A549 treated with Hydrocortisone at 1 μM for 4 hours (cell line): ENCODE data around the gene ZG16. TPM values are rescaled to one million over a fixed set of nuclear protein-coding genes. Genes with fewer than 3 reads are reported as not detected.

ENCODE experiments used
- total RNA-seq: library from RNA; stranded (reverse); fragments of 200-300 nt; extraction: Qiagen RNA extraction; gene quantifications from 5 replicates; pipeline ENCODE4 v1.2.3, GENCODE V29; 2022

Gene ZG16
- not detected in 5 replicates for total RNA-seq

GRCh38 chr16:29777576-29778350 is at the start of gene ZG16:
ZG16 (plus strand) TSS chr16:29778256; CDS start chr16:29779267, 1,011 bp downstream.

GRCh38 chr16:29745853-29746345 is 32.2 kb upstream of the ZG16 start, which contains the start of gene C16orf54:
C16orf54 (minus strand) TSS chr16:29745990; CDS start chr16:29744951, 1,039 bp downstream.

GRCh38 chr16:29790183-29790948 is 12.3 kb downstream of the ZG16 start, which contains the start of gene KIF22:
KIF22 (plus strand) TSS chr16:29790751; CDS start chr16:29790760, 9 bp downstream.

GRCh38 chr16:29806099-29806579 is 28.1 kb downstream of the ZG16 start, which contains the start of gene MAZ:
MAZ (plus strand) TSS chr16:29806529; CDS start chr16:29806702, 173 bp downstream.

GRCh38 chr16:29811896-29812665 is 34.0 kb downstream of the ZG16 start, which contains the start of gene PRRT2:
PRRT2 (plus strand) TSS chr16:29812193; CDS start chr16:29813055, 862 bp downstream.

GRCh38 chr16:29815793-29816693 is 38.0 kb downstream of the ZG16 start, which contains the start of gene PAGR1:
PAGR1 (plus strand) TSS chr16:29816152; CDS start chr16:29816526, 374 bp downstream.

GRCh38 chr16:29820271-29820701 is 42.2 kb downstream of the ZG16 start, which contains the start of gene MVP:
MVP (plus strand) TSS chr16:29820462; CDS start chr16:29830550, 10,088 bp downstream.

Other genes starting within 250 kb of the ZG16 start
- gene SPN, start 115.0 kb upstream of the ZG16 start, total RNA-seq, result 0.02 TPM in 1 of 5 replicates, not detected in the others
- 0.53 to 0.90 TPM (median 0.87 TPM) in 5 replicates for gene QPRT, start 99.1 kb upstream of the ZG16 start, total RNA-seq
- gene C16orf54, start 32.3 kb upstream of the ZG16 start, total RNA-seq, result not detected in 5 replicates
- gene KIF22, start 12.5 kb downstream of the ZG16 start, total RNA-seq, result 86.4 to 92.6 TPM (median 90.5 TPM) in 5 replicates
- 160 to 170 TPM (median 168 TPM) in 5 replicates for gene MAZ, start 28.3 kb downstream of the ZG16 start, total RNA-seq
- 0.26 to 0.52 TPM (median 0.31 TPM) in 5 replicates for gene PRRT2, start 33.9 kb downstream of the ZG16 start, total RNA-seq
- 38.6 to 43.2 TPM (median 40.7 TPM) in 5 replicates for gene PAGR1, start 37.9 kb downstream of the ZG16 start, total RNA-seq
- 131 to 146 TPM (median 140 TPM) in 5 replicates for gene MVP, start 42.2 kb downstream of the ZG16 start, total RNA-seq
- gene CDIPT, start 85.0 kb downstream of the ZG16 start, total RNA-seq, result 67.9 to 92.6 TPM (median 87.4 TPM) in 5 replicates
- gene SEZ6L2, start 121.3 kb downstream of the ZG16 start, total RNA-seq, result 18.2 to 22.4 TPM (median 20.4 TPM) in 5 replicates
- gene ASPHD1, start 122.2 kb downstream of the ZG16 start, total RNA-seq, result 15.8 to 26.9 TPM (median 23.3 TPM) in 5 replicates
- 12.0 to 15.5 TPM (median 13.9 TPM) in 5 replicates for gene KCTD13, start 148.0 kb downstream of the ZG16 start, total RNA-seq
- gene TMEM219, start 183.8 kb downstream of the ZG16 start, total RNA-seq, result 83.5 to 102 TPM (median 96.1 TPM) in 5 replicates
- 28.0 to 31.9 TPM (median 30.9 TPM) in 5 replicates for gene TAOK2, start 195.6 kb downstream of the ZG16 start, total RNA-seq
- 14.5 to 17.7 TPM (median 15.5 TPM) in 5 replicates for gene HIRIP3, start 217.4 kb downstream of the ZG16 start, total RNA-seq
- gene INO80E, start 218.0 kb downstream of the ZG16 start, total RNA-seq, result 94.8 to 122 TPM (median 102 TPM) in 5 replicates
- 1.5 to 2.5 TPM (median 2.0 TPM) in 5 replicates for gene DOC2A, start 232.8 kb downstream of the ZG16 start, total RNA-seq
- gene C16orf92, start 244.9 kb downstream of the ZG16 start, total RNA-seq, result not detected in 5 replicates